Epithelial cell of proximal tubule (primary cell): ENCODE results near the gene AGTRAP. TPM values are rescaled to one million over a fixed set of nuclear protein-coding genes. Genes with fewer than 3 reads are reported as not detected.

ENCODE experiments used
- DNase-seq: peaks from one replicate; pipeline ENCODE4 v3.0.0-alpha.2; 2011; ENCODE audit warnings: low read depth
- H3K4me3 ChIP-seq: 2 replicates; pipeline ENCODE4 v1.5.1; 2011; ENCODE audit warnings: low read depth, mild to moderate bottlenecking, low read length
- CTCF ChIP-seq: conservative IDR thresholded peaks from 2 replicates; pipeline ENCODE4 v1.5.1; 2012; ENCODE audit warnings: low read depth, mild to moderate bottlenecking, low read length
- total RNA-seq: library from RNA; depleted of rRNA; stranded (reverse); fragments of >200 nt; gene quantifications from 2 replicates; pipeline ENCODE4 v1.2.3, GENCODE V29; 2015

The AGTRAP gene
- total RNA-seq = 54.7 and 70.3 TPM in 2 replicates

- peak; percentile 15 for TF ChIP-seq CTCF
- no peak for DNase-seq
- H3K4me3 ChIP-seq = peak within 1 kb of the TSS; percentile 99
Observed at GRCh38 chr1:11735854-11736745, at the start of gene AGTRAP. TSS of gene AGTRAP (plus strand) at chr1:11736136. CDS start at chr1:11736209, 73 bp downstream.

- no peak overlapping the region for H3K4me3 ChIP-seq
- no peak for TF ChIP-seq CTCF
- no peak for DNase-seq
Observed at GRCh38 chr1:11688506-11688905, 47.4 kb upstream of the AGTRAP start.

GRCh38 chr1:11690397-11691301, 45.3 kb upstream of the AGTRAP start:
- TF ChIP-seq CTCF = no peak
- H3K4me3 ChIP-seq = peak overlapping the region; percentile 19

GRCh38 chr1:11691302-11691914, 44.5 kb upstream of the AGTRAP start, which contains the start of gene DRAXIN:
TSS of gene DRAXIN (plus strand) at chr1:11691710. CDS start at chr1:11706259, 14,549 bp downstream.
- no peak for DNase-seq
- peak within 1 kb of the TSS; percentile 19 for H3K4me3 ChIP-seq
- TF ChIP-seq CTCF = no peak

More at GRCh38 chr1:11690397-11691301, 45.3 kb upstream of the AGTRAP start:
- no peak for DNase-seq

GRCh38 chr1:11691928-11692711, 43.8 kb upstream of the AGTRAP start:
- no peak overlapping the region for H3K4me3 ChIP-seq
- TF ChIP-seq CTCF = no peak
- no peak for DNase-seq
